Measurements from ENCODE around the gene CPEB3. TPM values are rescaled to one million over a fixed set of nuclear protein-coding genes. Genes with fewer than 3 reads are reported as not detected.
"Not testable (repeated sequence)": the region's sequence is repeated elsewhere in the genome, so short reads cannot be mapped to it uniquely, and the experiment has no call there.

Gene CPEB3
- total RNA-seq, 5 donors from 2014 or later (not counting 1 experiment from before 2014, with no cell fraction given) = 2.7 to 4.1 (median 3.1) TPM

- 90% methylated on average over 3 of the region's 5 CpGs for WGBS (ENCODE audit: insufficient coverage)
- CTCF ChIA-PET = no interaction called here
- H3K9me3 ChIP-seq = no peaks in the 10 kb centered on the region
- Mint-ChIP-seq H3K4me1 (peaks cover 3 to 6% (median 3%) of the 10 kb centered on the region in 3 donors), H3K27me3 (no peaks in the 10 kb centered on the region), H3K4me3 (no peak overlapping the region), H3K27ac (no peak overlapping the region), H3K9me3 (no peaks in the 10 kb centered on the region), H3K36me3 (no peaks in the 10 kb centered on the region)
- H3K36me3 ChIP-seq (ENCODE audit: control insufficient read depth in 2 of 2, extremely low read depth in 1 of 2, insufficient read depth in 1 of 2, low read length in 1 of 2) = no peaks in the 10 kb centered on the region
- no peaks in the 10 kb centered on the region for H3K27me3 ChIP-seq (replicated peaks in 1 of 2; ENCODE audit: control insufficient read depth in 2 of 2, extremely low read depth in 1 of 2, insufficient read depth in 2 of 2, low read length in 1 of 2)
- H3K27ac ChIP-seq (ENCODE audit: low read length) = no peak overlapping the region
- POLR2A ChIA-PET = no interaction called here
- ATAC-seq (replicated peaks in 1 of 4) (no peak), DNase-seq (no peak)
- H3K4me3 ChIP-seq (ENCODE audit: control insufficient read depth in 1 of 2, extremely low read depth in 1 of 2, low read length in 1 of 2) = no peak overlapping the region
- no peaks in the 10 kb centered on the region for H3K4me1 ChIP-seq (ENCODE audit: control insufficient read depth in 1 of 2, extremely low read depth in 1 of 2, insufficient read depth in 2 of 2, low read length in 2 of 2)
Observed at GRCh38 chr10:92042541-92042940, 248.3 kb downstream of the CPEB3 start.

DNA sequence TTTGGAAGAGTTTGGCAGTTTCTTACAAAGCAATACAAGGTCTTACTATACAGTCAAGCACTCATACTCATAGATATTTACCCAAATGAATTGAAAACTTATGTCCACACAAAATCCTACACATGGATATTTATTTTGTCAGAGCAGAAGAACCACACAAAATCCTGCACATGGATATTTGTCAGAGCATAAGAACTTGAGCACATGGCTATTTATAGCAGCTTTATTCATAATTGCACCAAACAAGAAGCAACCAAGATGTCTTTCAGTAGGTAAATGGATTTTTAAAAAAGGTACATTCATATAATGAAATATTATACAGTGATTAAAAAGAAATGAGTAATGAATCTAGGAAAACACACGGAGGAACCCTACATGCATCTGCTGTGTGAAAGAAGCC lies 251.9 kb downstream of the CPEB3 start:
- Histone ChIP-seq H3K36me3 (ENCODE audit: control insufficient read depth in 2 of 2, extremely low read depth in 1 of 2, insufficient read depth in 1 of 2, low read length in 1 of 2) (peaks cover under 1 to 5% of the 10 kb centered on the region in 2 donors), H3K9me3 (no peaks in the 10 kb centered on the region), H3K27ac (ENCODE audit: low read length) (no peak overlapping the region), H3K4me3 (ENCODE audit: control insufficient read depth in 1 of 2, extremely low read depth in 1 of 2, low read length in 1 of 2) (no peak overlapping the region), H3K4me1 (ENCODE audit: control insufficient read depth in 1 of 2, extremely low read depth in 1 of 2, insufficient read depth in 2 of 2, low read length in 2 of 2) (no peaks in the 10 kb centered on the region), H3K27me3 (replicated peaks in 1 of 2; ENCODE audit: control insufficient read depth in 2 of 2, extremely low read depth in 1 of 2, insufficient read depth in 2 of 2, low read length in 1 of 2) (no peaks in the 10 kb centered on the region)
- Mint-ChIP-seq H3K27ac (no peak overlapping the region), H3K9me3 (no peaks in the 10 kb centered on the region), H3K27me3 (no peaks in the 10 kb centered on the region), H3K4me1 (no peaks in the 10 kb centered on the region), H3K36me3 (peaks cover 16% of the 10 kb centered on the region), H3K4me3 (no peak overlapping the region)
- ATAC-seq (replicated peaks in 1 of 4) = no peak
- DNase-seq = no peak
- ChIA-PET CTCF (no interaction called here), POLR2A (no interaction called here)
- WGBS (ENCODE audit: insufficient coverage) = 100% methylated on average over 1 of the region's 1 CpG

GRCh38 chr10:92033070-92033469 lies 257.8 kb downstream of the CPEB3 start:
- CTCF ChIA-PET = interaction anchor here in 1 of 2 donors (0.6 kb wide), 1 partner anchor 409 kb away, joined by 3 read pairs; no protein-coding TSS in a partner anchor
- H3K27me3 ChIP-seq (replicated peaks in 1 of 2; ENCODE audit: control insufficient read depth in 2 of 2, extremely low read depth in 1 of 2, insufficient read depth in 2 of 2, low read length in 1 of 2); H3K27ac ChIP-seq (ENCODE audit: low read length); POLR2A ChIA-PET; H3K4me1 ChIP-seq (ENCODE audit: control insufficient read depth in 1 of 2, extremely low read depth in 1 of 2, insufficient read depth in 2 of 2, low read length in 2 of 2); H3K27ac Mint-ChIP-seq; H3K4me3 Mint-ChIP-seq; H3K27me3 Mint-ChIP-seq; DNase-seq; ATAC-seq (replicated peaks in 1 of 4); H3K9me3 ChIP-seq; H3K9me3 Mint-ChIP-seq; H3K4me3 ChIP-seq (ENCODE audit: control insufficient read depth in 1 of 2, extremely low read depth in 1 of 2, low read length in 1 of 2); H3K4me1 Mint-ChIP-seq: not testable (repeated sequence)
- WGBS (ENCODE audit: insufficient coverage) = 100% methylated on average over 3 of the region's 3 CpGs
- peaks cover 5 to 18% of the 10 kb centered on the region in 2 donors for H3K36me3 ChIP-seq (ENCODE audit: control insufficient read depth in 2 of 2, extremely low read depth in 1 of 2, insufficient read depth in 1 of 2, low read length in 1 of 2)
- peaks cover 51% of the 10 kb centered on the region for H3K36me3 Mint-ChIP-seq

DNA sequence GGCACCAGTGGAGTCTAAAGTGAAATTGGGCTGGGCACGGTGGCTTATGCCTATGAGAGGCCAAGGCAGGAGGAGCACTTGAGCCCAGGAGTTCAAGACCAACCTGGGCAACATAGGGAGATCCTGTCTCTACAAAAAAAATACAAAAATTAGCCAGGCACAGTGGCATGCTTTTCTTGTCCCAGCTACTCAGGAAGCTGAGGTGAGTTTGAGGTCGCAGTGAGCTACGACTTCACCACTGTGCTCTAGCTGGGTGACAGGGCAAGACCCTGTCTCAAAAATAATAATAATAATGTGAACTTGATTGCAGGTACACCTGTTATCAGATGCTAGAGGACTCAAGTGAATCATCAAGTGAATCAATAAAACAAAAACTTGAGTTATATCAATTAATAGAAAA lies 259.3 kb downstream of the CPEB3 start:
- WGBS (ENCODE audit: insufficient coverage) = no CpG with 5 or more reads among the region's 3 CpGs
- DNase-seq = no peak
- Mint-ChIP-seq H3K36me3 (peaks cover 63% of the 10 kb centered on the region), H3K9me3 (no peaks in the 10 kb centered on the region), H3K4me3 (no peak overlapping the region), H3K27ac (no peak overlapping the region), H3K27me3 (no peaks in the 10 kb centered on the region), H3K4me1 (no peaks in the 10 kb centered on the region)
- no peak for ATAC-seq (replicated peaks in 1 of 4)
- H3K36me3 ChIP-seq (ENCODE audit: control insufficient read depth in 2 of 2, extremely low read depth in 1 of 2, insufficient read depth in 1 of 2, low read length in 1 of 2) = peaks cover 11 to 28% of the 10 kb centered on the region in 2 donors
- ChIA-PET CTCF (no interaction called here), POLR2A (interaction anchor here in 1 of 2 donors (0.6 kb wide), 1 partner anchor 267 kb away, joined by 3 read pairs; no protein-coding TSS in a partner anchor)
- no peak overlapping the region for H3K4me3 ChIP-seq (ENCODE audit: control insufficient read depth in 1 of 2, extremely low read depth in 1 of 2, low read length in 1 of 2)
- H3K4me1 ChIP-seq (ENCODE audit: control insufficient read depth in 1 of 2, extremely low read depth in 1 of 2, insufficient read depth in 2 of 2, low read length in 2 of 2) = no peaks in the 10 kb centered on the region
- H3K27ac ChIP-seq (ENCODE audit: low read length) = no peak overlapping the region
- no peaks in the 10 kb centered on the region for H3K27me3 ChIP-seq (replicated peaks in 1 of 2; ENCODE audit: control insufficient read depth in 2 of 2, extremely low read depth in 1 of 2, insufficient read depth in 2 of 2, low read length in 1 of 2)
- H3K9me3 ChIP-seq = no peaks in the 10 kb centered on the region

- CTCF ChIA-PET = no interaction called here
- Mint-ChIP-seq H3K9me3 (no peaks in the 10 kb centered on the region), H3K27me3 (no peaks in the 10 kb centered on the region), H3K4me3 (no peak overlapping the region), H3K27ac (no peak overlapping the region), H3K36me3 (peaks cover 66% of the 10 kb centered on the region), H3K4me1 (no peaks in the 10 kb centered on the region)
- Histone ChIP-seq H3K9me3 (no peaks in the 10 kb centered on the region), H3K27me3 (replicated peaks in 1 of 2; ENCODE audit: control insufficient read depth in 2 of 2, extremely low read depth in 1 of 2, insufficient read depth in 2 of 2, low read length in 1 of 2) (no peaks in the 10 kb centered on the region), H3K27ac (ENCODE audit: low read length) (no peak overlapping the region), H3K36me3 (ENCODE audit: control insufficient read depth in 2 of 2, extremely low read depth in 1 of 2, insufficient read depth in 1 of 2, low read length in 1 of 2) (peaks cover 18 to 54% of the 10 kb centered on the region in 2 donors), H3K4me1 (ENCODE audit: control insufficient read depth in 1 of 2, extremely low read depth in 1 of 2, insufficient read depth in 2 of 2, low read length in 2 of 2) (no peaks in the 10 kb centered on the region), H3K4me3 (ENCODE audit: control insufficient read depth in 1 of 2, extremely low read depth in 1 of 2, low read length in 1 of 2) (no peak overlapping the region)
- POLR2A ChIA-PET = no interaction called here
- DNase-seq = no peak
- no peak for ATAC-seq (replicated peaks in 1 of 4)
- 98% methylated on average over 4 of the region's 4 CpGs for WGBS (ENCODE audit: insufficient coverage)
Observed at GRCh38 chr10:92027141-92027540, 263.7 kb downstream of the CPEB3 start.

- H3K4me3 Mint-ChIP-seq; H3K9me3 ChIP-seq; ATAC-seq (replicated peaks in 1 of 4); H3K9me3 Mint-ChIP-seq; DNase-seq; H3K4me3 ChIP-seq (ENCODE audit: control insufficient read depth in 1 of 2, extremely low read depth in 1 of 2, low read length in 1 of 2); H3K27ac Mint-ChIP-seq; H3K4me1 Mint-ChIP-seq; H3K4me1 ChIP-seq (ENCODE audit: control insufficient read depth in 1 of 2, extremely low read depth in 1 of 2, insufficient read depth in 2 of 2, low read length in 2 of 2); H3K27ac ChIP-seq (ENCODE audit: low read length); H3K27me3 Mint-ChIP-seq; H3K27me3 ChIP-seq (replicated peaks in 1 of 2; ENCODE audit: control insufficient read depth in 2 of 2, extremely low read depth in 1 of 2, insufficient read depth in 2 of 2, low read length in 1 of 2): not testable (repeated sequence)
- no CpG with 5 or more reads among the region's 3 CpGs for WGBS (ENCODE audit: insufficient coverage)
- ChIA-PET POLR2A (interaction anchor here in 1 of 2 donors (0.8 kb wide), 1 partner anchor 300 kb away, joined by 4 read pairs; no protein-coding TSS in a partner anchor), CTCF (interaction anchor here in 1 of 2 donors (0.7 kb wide), 1 partner anchor 371 kb away, joined by 9 read pairs; no protein-coding TSS in a partner anchor)
- peaks cover 19 to 56% of the 10 kb centered on the region in 2 donors for H3K36me3 ChIP-seq (ENCODE audit: control insufficient read depth in 2 of 2, extremely low read depth in 1 of 2, insufficient read depth in 1 of 2, low read length in 1 of 2)
- peaks cover 67% of the 10 kb centered on the region for H3K36me3 Mint-ChIP-seq
Observed at GRCh38 chr10:92025340-92025739, 265.5 kb downstream of the CPEB3 start.

DNA sequence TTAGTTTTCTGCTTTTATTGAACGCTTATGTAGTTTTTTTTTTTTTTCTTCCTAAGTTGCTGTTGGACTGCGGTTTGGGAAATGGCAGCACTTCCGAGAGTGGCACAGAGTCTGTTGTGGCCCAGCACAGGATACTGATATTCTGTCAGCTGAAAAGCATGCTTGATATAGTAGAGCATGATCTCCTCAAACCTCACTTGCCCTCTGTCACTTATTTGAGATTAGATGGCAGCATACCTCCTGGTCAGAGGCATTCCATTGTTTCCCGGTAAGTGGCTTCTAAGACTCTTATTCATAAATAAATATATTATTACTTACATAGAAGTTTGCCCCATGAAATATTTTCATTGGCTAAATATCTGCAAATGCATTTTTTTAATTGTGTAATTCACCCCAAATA lies 266.2 kb downstream of the CPEB3 start:
- Mint-ChIP-seq H3K27ac (no peak overlapping the region), H3K4me1 (no peaks in the 10 kb centered on the region), H3K27me3 (no peaks in the 10 kb centered on the region), H3K4me3 (no peak overlapping the region), H3K36me3 (peaks cover 70% of the 10 kb centered on the region), H3K9me3 (no peaks in the 10 kb centered on the region)
- Histone ChIP-seq H3K4me3 (ENCODE audit: control insufficient read depth in 1 of 2, extremely low read depth in 1 of 2, low read length in 1 of 2) (no peak overlapping the region), H3K27me3 (replicated peaks in 1 of 2; ENCODE audit: control insufficient read depth in 2 of 2, extremely low read depth in 1 of 2, insufficient read depth in 2 of 2, low read length in 1 of 2) (no peaks in the 10 kb centered on the region), H3K27ac (ENCODE audit: low read length) (no peak overlapping the region), H3K36me3 (ENCODE audit: control insufficient read depth in 2 of 2, extremely low read depth in 1 of 2, insufficient read depth in 1 of 2, low read length in 1 of 2) (peaks cover 19 to 61% of the 10 kb centered on the region in 2 donors), H3K4me1 (ENCODE audit: control insufficient read depth in 1 of 2, extremely low read depth in 1 of 2, insufficient read depth in 2 of 2, low read length in 2 of 2) (no peaks in the 10 kb centered on the region), H3K9me3 (no peaks in the 10 kb centered on the region)
- ATAC-seq (replicated peaks in 1 of 4) (no peak), DNase-seq (no peak)
- CTCF ChIA-PET = interaction anchor here (0.6 to 0.7 kb wide), 2 partner anchors 35 to 371 kb away, joined by 5 to 9 read pairs; no protein-coding TSS in a partner anchor
- POLR2A ChIA-PET = interaction anchor here in 1 of 2 donors (0.6 kb wide), 2 partner anchors 23 to 76 kb away, joined by 5 to 10 read pairs; no protein-coding TSS in a partner anchor
- 93% methylated on average over 2 of the region's 4 CpGs for WGBS (ENCODE audit: insufficient coverage)
